ENCODE data around the gene RAD51B.

GRCh38 chr14:68692916-68693771 is 873.6 kb downstream of the RAD51B start:
- no peak for TF ChIP-seq CTCF (conservative IDR thresholded peaks at IDR 0.05)
- TF ChIP-seq ZFX (IDR thresholded peaks at IDR 0.05): no peak

All from C4-2B (cell line).